Transverse colon (tissue), 4 donors: ENCODE data around the gene MYH14. TPM values are rescaled to one million over a fixed set of nuclear protein-coding genes. Genes with fewer than 3 reads are reported as not detected.

Experiments
- DNase-seq: peaks from one replicate; pipeline ENCODE4 v3.0.0-alpha.2; 2019
- H3K27ac ChIP-seq, 4 donors: fragments of 200-600 bp; sonication (generic); 2 replicates each; pipeline ENCODE4 v1.5.1; 2016 to 2018; ENCODE audit warnings: inconsistent platforms in 4 of 4
- H3K27me3 ChIP-seq: fragments of 200-600 bp; sonication (generic); 2 replicates; pipeline ENCODE4 v1.5.1; 2017; ENCODE audit warnings: inconsistent platforms
- H3K36me3 ChIP-seq, 4 donors: fragments of 200-600 bp; sonication (generic); 2 replicates each; pipeline ENCODE4 v1.5.1; 2017 to 2019; ENCODE audit warnings: inconsistent platforms in 4 of 4
- H3K4me1 ChIP-seq, 4 donors: fragments of 200-600 bp; sonication (generic); 2 replicates each; pipeline ENCODE4 v1.5.1; 2017 to 2020; ENCODE audit warnings: inconsistent platforms in 4 of 4
- H3K4me3 ChIP-seq, 4 donors: fragments of 200-600 bp; sonication (generic); 1 replicate in 1 of 4; 2 replicates in 3 of 4; pipeline versions ENCODE4 v1.5.1 to v1.6.1; 2017 to 2019; ENCODE audit warnings: inconsistent platforms in 4 of 4
- H3K9me3 ChIP-seq, 2 donors: fragments of 200-600 bp; sonication (generic); 2 replicates each; pipeline ENCODE4 v1.5.1; 2017 to 2019; ENCODE audit warnings: inconsistent platforms in 2 of 2
- EP300 ChIP-seq: sonication (generic); formaldehyde crosslinking; IDR thresholded peaks from one replicate; pipeline ENCODE4 v1.6.1; 2017; ENCODE audit warnings: antibody characterized with exemption, low read depth
- POLR2A ChIP-seq: fragments of 450-650 bp; IDR thresholded peaks from one replicate; pipeline ENCODE4 v1.6.1; 2016; ENCODE audit warnings: antibody characterized with exemption, mild to moderate bottlenecking, moderate library complexity
- POLR2AphosphoS5 ChIP-seq, 3 donors: sonication (generic); formaldehyde crosslinking; IDR thresholded peaks; one replicate each; pipeline ENCODE4 v1.6.1; 2016; ENCODE audit warnings: antibody characterized with exemption in 3 of 3
- WGBS, 2 donors: methylation state at CpG; one replicate each; pipeline ENCODE4 v1.1.5; 2018; ENCODE audit warnings: low coverage in 1 of 2; 5-methylcytosine and 5-hydroxymethylcytosine counted together
- in situ Hi-C, 4 donors: fragments of 200-750 bp; cut with MboI; loops; one replicate each; pipeline versions ENCODE4 v1.15.0 to v1.15.1; 2017; ENCODE audit warnings: low sequenced_read_pairs in 3 of 4, low pct_ligation_motif_present in 1 of 4, low pct_unique_long_range_greater_than_20kb in 1 of 4
- intact Hi-C: fragments of 100-400 bp; cut with DNase I; formaldehyde crosslinking; loops from one replicate; pipeline ENCODE4 v1.15.1; 2023; ENCODE audit warnings: low total_unique reads
- total RNA-seq, 4 donors: library from RNA; depleted of rRNA; stranded (reverse); fragments of >200 nt; gene quantifications; one replicate each; pipeline ENCODE4 v1.1.0, GENCODE V29; 2016
- TF ChIP-seq, protein P1 (sequence below), 5 experiments: fragments of 200-600 bp in 3 of 5; fragments of 450-650 bp in 2 of 5; sonication (generic) in 3 of 5; IDR thresholded peaks; 1 replicate in 2 of 5; 2 replicates in 3 of 5; pipeline ENCODE4 v1.5.1; 2016 to 2017; ENCODE audit warnings: antibody characterized with exemption in 5 of 5, inconsistent platforms in 3 of 5, mild to moderate bottlenecking in 2 of 5, moderate library complexity in 1 of 5

The MYH14 gene
- total RNA-seq, 4 donors from 2014 or later, result 321 to 814 (median 393) TPM

DNA sequence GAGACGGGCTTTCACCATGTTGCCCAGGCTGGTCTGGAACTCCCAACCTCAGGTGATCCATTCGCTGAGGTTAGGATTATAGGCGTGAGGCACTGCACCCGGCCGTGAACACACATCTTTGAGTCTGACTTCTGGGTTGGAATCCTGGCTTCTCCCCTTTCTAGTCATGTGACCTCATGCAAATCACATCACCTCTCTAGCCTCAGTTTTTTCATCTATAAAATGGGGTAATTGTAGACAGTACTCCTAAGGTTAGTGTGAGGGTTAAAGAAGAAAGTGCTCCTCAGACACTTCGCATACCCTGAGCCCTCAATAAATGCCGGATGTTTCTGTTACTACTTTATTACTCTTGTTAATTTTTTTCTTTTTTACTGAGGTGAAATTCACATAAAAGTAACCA is 70.4 kb downstream of the MYH14 start:
- Histone ChIP-seq H3K27me3 (no peaks in the 10 kb centered on the region), H3K36me3 (peaks cover 0 to 23% (median 8%) of the 10 kb centered on the region in 4 donors), H3K9me3 (no peaks in the 10 kb centered on the region), H3K27ac (no peak overlapping the region), H3K4me3 (no peak overlapping the region), H3K4me1 (no peaks in the 10 kb centered on the region)
- intact Hi-C loops (no loop called here), in situ Hi-C loops (loop anchor here in 1 of 4 donors (25.0 kb wide), 1 partner anchor 112 kb away; the partner anchor contains the start of gene IZUMO2)
- no peak for DNase-seq
- WGBS, 2 donors, result 84 to 86% methylated on average over 2 to 7 of the region's 7 CpGs
- no peak for TF ChIP-seq POLR2AphosphoS5 (IDR thresholded peaks at IDR 0.05)
- TF ChIP-seq POLR2A, result no peak
- TF ChIP-seq, protein P1, sequence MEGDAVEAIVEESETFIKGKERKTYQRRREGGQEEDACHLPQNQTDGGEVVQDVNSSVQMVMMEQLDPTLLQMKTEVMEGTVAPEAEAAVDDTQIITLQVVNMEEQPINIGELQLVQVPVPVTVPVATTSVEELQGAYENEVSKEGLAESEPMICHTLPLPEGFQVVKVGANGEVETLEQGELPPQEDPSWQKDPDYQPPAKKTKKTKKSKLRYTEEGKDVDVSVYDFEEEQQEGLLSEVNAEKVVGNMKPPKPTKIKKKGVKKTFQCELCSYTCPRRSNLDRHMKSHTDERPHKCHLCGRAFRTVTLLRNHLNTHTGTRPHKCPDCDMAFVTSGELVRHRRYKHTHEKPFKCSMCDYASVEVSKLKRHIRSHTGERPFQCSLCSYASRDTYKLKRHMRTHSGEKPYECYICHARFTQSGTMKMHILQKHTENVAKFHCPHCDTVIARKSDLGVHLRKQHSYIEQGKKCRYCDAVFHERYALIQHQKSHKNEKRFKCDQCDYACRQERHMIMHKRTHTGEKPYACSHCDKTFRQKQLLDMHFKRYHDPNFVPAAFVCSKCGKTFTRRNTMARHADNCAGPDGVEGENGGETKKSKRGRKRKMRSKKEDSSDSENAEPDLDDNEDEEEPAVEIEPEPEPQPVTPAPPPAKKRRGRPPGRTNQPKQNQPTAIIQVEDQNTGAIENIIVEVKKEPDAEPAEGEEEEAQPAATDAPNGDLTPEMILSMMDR (IDR thresholded peaks at IDR 0.05), result no peak
- TF ChIP-seq EP300, result no peak

GRCh38 chr19:50275577-50276368 is 72.4 kb downstream of the MYH14 start:
- 89% methylated on average over 26 of the region's 26 CpGs; no CpG with 5 or more reads in 1 of the 2 donors for WGBS, 2 donors

DNA sequence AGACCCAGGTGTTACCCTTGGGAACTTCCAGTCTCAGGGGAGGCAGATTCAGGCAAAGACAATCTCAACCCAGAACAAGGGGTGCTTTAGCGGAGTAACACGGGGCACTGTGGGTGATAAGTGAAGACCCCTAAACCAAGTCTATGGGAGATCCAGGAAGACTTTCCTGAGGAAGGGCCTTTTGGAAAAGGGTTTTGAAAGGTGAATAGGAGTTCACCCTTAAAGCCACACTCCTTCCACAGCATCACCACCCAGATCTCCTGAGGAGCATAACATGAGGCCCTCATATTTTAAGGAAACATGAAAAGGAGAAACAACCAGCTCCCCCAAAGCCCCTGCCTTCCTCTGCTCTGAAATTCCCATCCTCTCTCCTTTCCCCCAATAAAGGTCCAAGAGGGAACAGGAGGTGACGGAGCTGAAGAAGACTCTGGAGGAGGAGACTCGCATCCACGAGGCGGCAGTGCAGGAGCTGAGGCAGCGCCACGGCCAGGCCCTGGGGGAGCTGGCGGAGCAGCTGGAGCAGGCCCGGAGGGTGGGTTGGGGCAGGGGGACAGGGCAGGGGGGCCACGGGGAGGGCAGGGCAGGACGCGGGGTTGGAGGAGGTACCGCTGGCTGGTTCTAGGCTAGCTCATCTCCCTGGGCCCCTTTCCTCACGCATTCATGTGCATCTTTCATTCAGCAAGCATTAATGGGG is 73.1 kb downstream of the MYH14 start:
- no peak for DNase-seq
- Histone ChIP-seq H3K4me1 (no peaks in the 10 kb centered on the region), H3K27me3 (no peaks in the 10 kb centered on the region), H3K9me3 (no peaks in the 10 kb centered on the region), H3K27ac (no peak overlapping the region), H3K4me3 (no peak overlapping the region), H3K36me3 (peaks cover 0 to 19% (median 4%) of the 10 kb centered on the region in 4 donors)
- TF ChIP-seq POLR2A, result no peak
- WGBS, 2 donors, result 79% methylated on average over 15 of the region's 15 CpGs; no CpG with 5 or more reads in 1 of the 2 donors
- in situ Hi-C loops, result no loop called here
- intact Hi-C loops, result no loop called here

More at GRCh38 chr19:50275577-50276368, 72.4 kb downstream of the MYH14 start:
- Histone ChIP-seq H3K4me1 (no peaks in the 10 kb centered on the region), H3K27ac (no peak overlapping the region), H3K4me3 (no peak overlapping the region), H3K27me3 (no peaks in the 10 kb centered on the region), H3K9me3 (no peaks in the 10 kb centered on the region), H3K36me3 (peaks cover 0 to 26% (median 4%) of the 10 kb centered on the region in 4 donors)
- TF ChIP-seq POLR2A (no peak), EP300 (no peak), POLR2AphosphoS5 (IDR thresholded peaks at IDR 0.05) (no peak)
- TF ChIP-seq, protein P1 (IDR thresholded peaks at IDR 0.05), result no peak
- in situ Hi-C loops, result no loop called here
- DNase-seq, result no peak
- intact Hi-C loops, result no loop called here

GRCh38 chr19:50277966-50278580 is 74.7 kb downstream of the MYH14 start:
- Histone ChIP-seq H3K36me3 (peaks cover 0 to 13% (median 4%) of the 10 kb centered on the region in 4 donors), H3K27me3 (no peaks in the 10 kb centered on the region), H3K4me3 (no peak overlapping the region), H3K9me3 (no peaks in the 10 kb centered on the region), H3K27ac (no peak overlapping the region), H3K4me1 (no peaks in the 10 kb centered on the region)
- no peak for DNase-seq
- in situ Hi-C loops, result no loop called here
- no peak for TF ChIP-seq EP300
- no peak for TF ChIP-seq POLR2A
- TF ChIP-seq POLR2AphosphoS5 (IDR thresholded peaks at IDR 0.05), result no peak
- TF ChIP-seq, protein P1 (IDR thresholded peaks at IDR 0.05), result no peak
- 67 to 90% methylated on average over 1 to 14 of the region's 14 CpGs for WGBS, 2 donors
- intact Hi-C loops, result no loop called here
